GM12878 (cell line): ENCODE data around the gene DTD1. TPM values are rescaled to one million over a fixed set of nuclear protein-coding genes. Genes with fewer than 3 reads are reported as not detected.

Source experiments
- ASH2L ChIP-seq: fragments of 300-600, 200-600 bp; sonication (generic); IDR thresholded peaks from 2 replicates; pipeline ENCODE4 v1.6.1; 2017; ENCODE audit warnings: low read depth, mild to moderate bottlenecking, borderline replicate concordance
- ATF7 ChIP-seq: fragments of 450-650 bp; IDR thresholded peaks from 2 replicates; pipeline ENCODE4 v1.6.1; 2016; ENCODE audit warnings: low read depth, mild to moderate bottlenecking
- CBFB ChIP-seq: IDR thresholded peaks from 2 replicates; pipeline ENCODE4 v1.6.1; 2016; ENCODE audit warnings: antibody characterized with exemption, low read depth
- CBX5 ChIP-seq: sonication (generic); IDR thresholded peaks from 2 replicates; pipeline ENCODE4 v1.6.1; 2016; ENCODE audit warnings: low read depth, moderate library complexity, mild to moderate bottlenecking, inconsistent platforms
- CREM ChIP-seq: IDR thresholded peaks from 2 replicates; pipeline ENCODE4 v1.6.1; 2014; ENCODE audit warnings: antibody characterized with exemption, low read depth
- EZH2 ChIP-seq: IDR thresholded peaks from 2 replicates; pipeline ENCODE4 v1.6.1; 2012; ENCODE audit warnings: low read depth, mild to moderate bottlenecking, control low read depth, inconsistent platforms, low read length, borderline replicate concordance; ENCODE audit not compliant: control insufficient read depth
- FOXK2 ChIP-seq: fragments of 450-650 bp; IDR thresholded peaks from 2 replicates; pipeline ENCODE4 v1.6.1; 2017; ENCODE audit warnings: mild to moderate bottlenecking, moderate library complexity
- HDGF ChIP-seq: fragments of 450-650 bp; IDR thresholded peaks from 2 replicates; pipeline ENCODE4 v1.6.1; 2016; ENCODE audit warnings: antibody characterized with exemption
- IKZF2 ChIP-seq, 2 experiments: fragments of 450-650 bp; IDR thresholded peaks; 2 replicates each; pipeline ENCODE4 v1.6.1; 2017; ENCODE audit warnings: mild to moderate bottlenecking in 2 of 2, moderate library complexity in 2 of 2
- IRF4 ChIP-seq: IDR thresholded peaks from 2 replicates; pipeline ENCODE4 v1.6.1; 2011; ENCODE audit warnings: low read depth, low read length
- JUNB ChIP-seq: IDR thresholded peaks from 2 replicates; pipeline ENCODE4 v1.6.1; 2016; ENCODE audit warnings: antibody characterized with exemption, mild to moderate bottlenecking
- JUND ChIP-seq: IDR thresholded peaks from 2 replicates; pipeline ENCODE4 v1.6.1; 2012; ENCODE audit warnings: low read depth, mild to moderate bottlenecking, low read length, improper control_type of control experiment, moderate library complexity
- KAT2A ChIP-seq: conservative IDR thresholded peaks from 2 replicates; pipeline ENCODE4 v1.6.1; 2011; ENCODE audit warnings: low read depth, low read length; ENCODE audit not compliant: control insufficient read depth
- KDM1A ChIP-seq: fragments of 200-600 bp; sonication (generic); IDR thresholded peaks from 2 replicates; pipeline ENCODE4 v1.6.1; 2016; ENCODE audit warnings: borderline replicate concordance
- KLF5 ChIP-seq: fragments of 450-650 bp; IDR thresholded peaks from 2 replicates; pipeline ENCODE4 v1.6.1; 2014; ENCODE audit warnings: mild to moderate bottlenecking; ENCODE audit not compliant: partially characterized antibody
- MEF2B ChIP-seq: fragments of 450-650 bp; IDR thresholded peaks from 2 replicates; pipeline ENCODE4 v1.6.1; 2018; ENCODE audit warnings: mild to moderate bottlenecking, moderate library complexity; ENCODE audit not compliant: partially characterized antibody, poor library complexity, severe bottlenecking
- MTA2 ChIP-seq: fragments of 450-650 bp; IDR thresholded peaks from 2 replicates; pipeline ENCODE4 v1.6.1; 2016; ENCODE audit warnings: low read depth, mild to moderate bottlenecking, moderate library complexity
- NFYA ChIP-seq: IDR thresholded peaks from 2 replicates; pipeline ENCODE4 v1.6.1; 2011; ENCODE audit warnings: low read depth, mild to moderate bottlenecking, low read length, improper control_type of control experiment, borderline replicate concordance
- RBBP5 ChIP-seq: fragments of 200-600 bp; sonication (generic); conservative IDR thresholded peaks from 2 replicates; pipeline ENCODE4 v1.6.1; 2016
- RCOR1 ChIP-seq: conservative IDR thresholded peaks from 2 replicates; pipeline ENCODE4 v1.6.1; 2012; ENCODE audit warnings: low read depth, low read length, improper control_type of control experiment
- SREBF2 ChIP-seq: IDR thresholded peaks from 2 replicates; pipeline ENCODE4 v1.6.1; 2012; ENCODE audit warnings: mild to moderate bottlenecking, low read length
- STAT1 ChIP-seq: fragments of 450-650 bp; conservative IDR thresholded peaks from 2 replicates; pipeline ENCODE4 v1.6.1; 2014; ENCODE audit warnings: antibody characterized with exemption, mild to moderate bottlenecking
- WRNIP1 ChIP-seq: IDR thresholded peaks from 2 replicates; pipeline ENCODE4 v1.6.1; 2011; ENCODE audit warnings: low read depth, low read length, improper control_type of control experiment, borderline replicate concordance
- polyA plus RNA-seq, 11 experiments: library from polyadenylated mRNA; depleted of rRNA in 4 of 11; unstranded in 6 of 11; stranded (reverse) in 5 of 11; fragments of >200 nt; fragmentation: Nextera tagmentation in 4 of 11; fragmentation: Illumina TruSeq in 1 of 11; extraction: Ambion mirVana in 4 of 11; extraction: Trizol in 1 of 11; gene quantifications; 1 replicate in 1 of 11; 2 replicates in 10 of 11; pipeline versions ENCODE4 v1.2.1 to v1.2.3, GENCODE V29; 2011 to 2016; ENCODE audit warnings: inconsistent platforms in 2 of 11, missing spikeins in 2 of 11, low read depth in 1 of 11
- total RNA-seq, 4 experiments: library from RNA; depleted of rRNA in 3 of 4; stranded (reverse); fragments of >200 nt in 3 of 4; fragmentation: Illumina TruSeq in 1 of 4; extraction: Trizol in 1 of 4; gene quantifications; 2 replicates each; pipeline versions ENCODE4 v1.2.1 to v1.2.3, GENCODE V29; 2013 to 2021
- TF ChIP-seq, protein P1 (sequence below): fragments of 150-350 bp; IDR thresholded peaks from 2 replicates; pipeline ENCODE4 v1.6.1; 2016; ENCODE audit warnings: low read depth, low read length
- TF ChIP-seq, protein P2 (sequence below): IDR thresholded peaks from 2 replicates; pipeline ENCODE4 v1.6.1; 2011; ENCODE audit warnings: low read depth, low read length, improper control_type of control experiment, borderline replicate concordance
- TF ChIP-seq, protein P3 (sequence below): fragments of 450-650 bp; IDR thresholded peaks from 2 replicates; pipeline ENCODE4 v1.6.1; 2018; ENCODE audit warnings: mild to moderate bottlenecking, low read depth, moderate library complexity; ENCODE audit not compliant: partially characterized antibody

The DTD1 gene
- total and polyA plus RNA-seq, 10 of the 15 experiments (the other 5 are each of a cell fraction or from before 2014, with no cell fraction given): 24.3 to 99.8 (median 63.3) TPM

GRCh38 chr20:18587665-18588573, at the start of gene DTD1 (continued):
- TF ChIP-seq MTA2 (no peak), STAT1 (0 out of 2 replicates have a peak, but pooled peaks have one; percentile 28), NFYA (no peak), JUNB (no peak), CBX5 (no peak), MEF2B (no peak), JUND (no peak), KDM1A (no peak), IKZF2 (IDR thresholded peaks at IDR 0.05) (no peak), KLF5 (peak; percentile 64), CBFB (no peak), ATF7 (no peak; the same call in 1 of the 2 replicates), FOXK2 (no peak), IRF4 (no peak), EZH2 (no peak), KAT2A (no peak), ASH2L (peak; percentile 82; the same call in 1 of the 2 replicates), RBBP5 (no peak), SREBF2 (no peak), CREM (no peak), WRNIP1 (no peak), HDGF (peak; percentile 86), RCOR1 (no peak)
- TF ChIP-seq, protein P1, sequence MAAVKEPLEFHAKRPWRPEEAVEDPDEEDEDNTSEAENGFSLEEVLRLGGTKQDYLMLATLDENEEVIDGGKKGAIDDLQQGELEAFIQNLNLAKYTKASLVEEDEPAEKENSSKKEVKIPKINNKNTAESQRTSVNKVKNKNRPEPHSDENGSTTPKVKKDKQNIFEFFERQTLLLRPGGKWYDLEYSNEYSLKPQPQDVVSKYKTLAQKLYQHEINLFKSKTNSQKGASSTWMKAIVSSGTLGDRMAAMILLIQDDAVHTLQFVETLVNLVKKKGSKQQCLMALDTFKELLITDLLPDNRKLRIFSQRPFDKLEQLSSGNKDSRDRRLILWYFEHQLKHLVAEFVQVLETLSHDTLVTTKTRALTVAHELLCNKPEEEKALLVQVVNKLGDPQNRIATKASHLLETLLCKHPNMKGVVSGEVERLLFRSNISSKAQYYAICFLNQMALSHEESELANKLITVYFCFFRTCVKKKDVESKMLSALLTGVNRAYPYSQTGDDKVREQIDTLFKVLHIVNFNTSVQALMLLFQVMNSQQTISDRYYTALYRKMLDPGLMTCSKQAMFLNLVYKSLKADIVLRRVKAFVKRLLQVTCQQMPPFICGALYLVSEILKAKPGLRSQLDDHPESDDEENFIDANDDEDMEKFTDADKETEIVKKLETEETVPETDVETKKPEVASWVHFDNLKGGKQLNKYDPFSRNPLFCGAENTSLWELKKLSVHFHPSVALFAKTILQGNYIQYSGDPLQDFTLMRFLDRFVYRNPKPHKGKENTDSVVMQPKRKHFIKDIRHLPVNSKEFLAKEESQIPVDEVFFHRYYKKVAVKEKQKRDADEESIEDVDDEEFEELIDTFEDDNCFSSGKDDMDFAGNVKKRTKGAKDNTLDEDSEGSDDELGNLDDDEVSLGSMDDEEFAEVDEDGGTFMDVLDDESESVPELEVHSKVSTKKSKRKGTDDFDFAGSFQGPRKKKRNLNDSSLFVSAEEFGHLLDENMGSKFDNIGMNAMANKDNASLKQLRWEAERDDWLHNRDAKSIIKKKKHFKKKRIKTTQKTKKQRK: no peak
- TF ChIP-seq, protein P2, sequence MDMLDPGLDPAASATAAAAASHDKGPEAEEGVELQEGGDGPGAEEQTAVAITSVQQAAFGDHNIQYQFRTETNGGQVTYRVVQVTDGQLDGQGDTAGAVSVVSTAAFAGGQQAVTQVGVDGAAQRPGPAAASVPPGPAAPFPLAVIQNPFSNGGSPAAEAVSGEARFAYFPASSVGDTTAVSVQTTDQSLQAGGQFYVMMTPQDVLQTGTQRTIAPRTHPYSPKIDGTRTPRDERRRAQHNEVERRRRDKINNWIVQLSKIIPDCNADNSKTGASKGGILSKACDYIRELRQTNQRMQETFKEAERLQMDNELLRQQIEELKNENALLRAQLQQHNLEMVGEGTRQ: no peak
- TF ChIP-seq, protein P3, sequence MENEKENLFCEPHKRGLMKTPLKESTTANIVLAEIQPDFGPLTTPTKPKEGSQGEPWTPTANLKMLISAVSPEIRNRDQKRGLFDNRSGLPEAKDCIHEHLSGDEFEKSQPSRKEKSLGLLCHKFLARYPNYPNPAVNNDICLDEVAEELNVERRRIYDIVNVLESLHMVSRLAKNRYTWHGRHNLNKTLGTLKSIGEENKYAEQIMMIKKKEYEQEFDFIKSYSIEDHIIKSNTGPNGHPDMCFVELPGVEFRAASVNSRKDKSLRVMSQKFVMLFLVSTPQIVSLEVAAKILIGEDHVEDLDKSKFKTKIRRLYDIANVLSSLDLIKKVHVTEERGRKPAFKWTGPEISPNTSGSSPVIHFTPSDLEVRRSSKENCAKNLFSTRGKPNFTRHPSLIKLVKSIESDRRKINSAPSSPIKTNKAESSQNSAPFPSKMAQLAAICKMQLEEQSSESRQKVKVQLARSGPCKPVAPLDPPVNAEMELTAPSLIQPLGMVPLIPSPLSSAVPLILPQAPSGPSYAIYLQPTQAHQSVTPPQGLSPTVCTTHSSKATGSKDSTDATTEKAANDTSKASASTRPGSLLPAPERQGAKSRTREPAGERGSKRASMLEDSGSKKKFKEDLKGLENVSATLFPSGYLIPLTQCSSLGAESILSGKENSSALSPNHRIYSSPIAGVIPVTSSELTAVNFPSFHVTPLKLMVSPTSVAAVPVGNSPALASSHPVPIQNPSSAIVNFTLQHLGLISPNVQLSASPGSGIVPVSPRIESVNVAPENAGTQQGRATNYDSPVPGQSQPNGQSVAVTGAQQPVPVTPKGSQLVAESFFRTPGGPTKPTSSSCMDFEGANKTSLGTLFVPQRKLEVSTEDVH: no peak
